GM18861 (cell line): Measurements from ENCODE around the gene PAK1IP1.
"Not testable (repeated sequence)": the region's sequence is repeated elsewhere in the genome, so short reads cannot be mapped to it uniquely, and the experiment has no call there.

Experiments used
- ATAC-seq: cut with Tn5 transposase; IDR thresholded peaks from one replicate; pipeline ENCODE4 v1.9.1; 2021; ENCODE audit not compliant: unreplicated experiment

PAK1IP1 gene

GRCh38 chr6:10740061-10740460 lies 45.3 kb downstream of the PAK1IP1 start:
- no peak for ATAC-seq

- not testable (repeated sequence) for ATAC-seq
These were observed 46.9 kb downstream of the PAK1IP1 start for GRCh38 chr6:10741643-10742042.

GRCh38 chr6:10742251-10742650 lies 47.5 kb downstream of the PAK1IP1 start:
- ATAC-seq: no peak

GRCh38 chr6:10743515-10743914 lies 48.7 kb downstream of the PAK1IP1 start:
- no peak for ATAC-seq

GRCh38 chr6:10745116-10745515 lies 50.3 kb downstream of the PAK1IP1 start:
- ATAC-seq: no peak

- no peak for ATAC-seq
These were observed 52.1 kb downstream of the PAK1IP1 start for GRCh38 chr6:10746915-10747250.

GRCh38 chr6:10747251-10747972 lies 52.6 kb downstream of the PAK1IP1 start, which contains the start of gene TMEM14B:
TSS of gene TMEM14B (plus strand) at chr6:10747805. CDS start at chr6:10749246, 1,441 bp downstream.
- peak; percentile 92 for ATAC-seq

- ATAC-seq: no peak
These were observed 55.0 kb downstream of the PAK1IP1 start for GRCh38 chr6:10749734-10750133.

- ATAC-seq: not testable (repeated sequence)
These were observed 55.8 kb downstream of the PAK1IP1 start for GRCh38 chr6:10750568-10750967.

- not testable (repeated sequence) for ATAC-seq
These were observed 57.0 kb downstream of the PAK1IP1 start for GRCh38 chr6:10751757-10752156.

GRCh38 chr6:10756085-10756484 lies 61.3 kb downstream of the PAK1IP1 start:
- ATAC-seq: no peak
